Memory B cell (primary cell): ENCODE data around the gene CTBP2.

ENCODE experiments used
- ATAC-seq: fragments of 150-1000 bp; cut with Tn5 transposase; 2 replicates; pipeline ENCODE4 v1.10.0; 2021; ENCODE audit warnings: low read depth, mild to moderate bottlenecking, moderate library complexity
- DNase-seq, 2 donors: peaks; one replicate each; pipeline ENCODE4 v3.0.0; 2022; ENCODE audit warnings: low spot score in 2 of 2
- H3K27ac Mint-ChIP-seq: one replicate; pipeline ENCODE4 v1.8.0; 2022; ENCODE audit warnings: mild to moderate bottlenecking, moderate library complexity, mixed read lengths
- H3K27me3 Mint-ChIP-seq: one replicate; pipeline ENCODE4 v1.8.0; 2022; ENCODE audit warnings: mixed read lengths
- H3K36me3 Mint-ChIP-seq: one replicate; pipeline ENCODE4 v1.8.0; 2022; ENCODE audit warnings: mild to moderate bottlenecking, mixed read lengths
- H3K4me1 Mint-ChIP-seq: one replicate; pipeline ENCODE4 v1.8.0; 2022; ENCODE audit warnings: mixed read lengths
- H3K4me3 Mint-ChIP-seq: one replicate; pipeline ENCODE4 v1.8.0; 2022; ENCODE audit warnings: mild to moderate bottlenecking, moderate library complexity, mixed read lengths
- H3K9me3 Mint-ChIP-seq: one replicate; pipeline ENCODE4 v1.8.0; 2022; ENCODE audit warnings: mixed read lengths

Gene CTBP2

GRCh38 chr10:125148528-125148927 lies 11.8 kb downstream of the CTBP2 start:
- Mint-ChIP-seq H3K27ac (no peak overlapping the region), H3K36me3 (no peaks in the 10 kb centered on the region), H3K9me3 (peaks cover 1% of the 10 kb centered on the region), H3K4me1 (peaks cover 6% of the 10 kb centered on the region), H3K27me3 (peaks cover 28% of the 10 kb centered on the region), H3K4me3 (no peak overlapping the region)
- no peak for ATAC-seq
- no peak for DNase-seq

- no peaks in the 10 kb centered on the region for H3K36me3 Mint-ChIP-seq
- H3K4me3 Mint-ChIP-seq, result no peak overlapping the region
- no peak overlapping the region for H3K27ac Mint-ChIP-seq
- ATAC-seq, result no peak
- peaks cover 29% of the 10 kb centered on the region for H3K27me3 Mint-ChIP-seq
- H3K9me3 Mint-ChIP-seq, result peaks cover 1% of the 10 kb centered on the region
- no peak for DNase-seq
- peaks cover 6% of the 10 kb centered on the region for H3K4me1 Mint-ChIP-seq
Observed at GRCh38 chr10:125147971-125148439, 12.4 kb downstream of the CTBP2 start.

- H3K36me3 Mint-ChIP-seq, result no peaks in the 10 kb centered on the region
- DNase-seq (no peak), ATAC-seq (no peak)
- H3K27ac Mint-ChIP-seq, result no peak overlapping the region
- H3K27me3 Mint-ChIP-seq, result peaks cover 29% of the 10 kb centered on the region
- H3K9me3 Mint-ChIP-seq, result peaks cover 1% of the 10 kb centered on the region
- peaks cover 6% of the 10 kb centered on the region for H3K4me1 Mint-ChIP-seq
- H3K4me3 Mint-ChIP-seq, result no peak overlapping the region
Observed at GRCh38 chr10:125146791-125147579, 13.4 kb downstream of the CTBP2 start.

- H3K27ac Mint-ChIP-seq, result no peak overlapping the region
Observed at GRCh38 chr10:125145636-125146035, 14.7 kb downstream of the CTBP2 start.

GRCh38 chr10:125144693-125145623 lies 15.4 kb downstream of the CTBP2 start:
- Mint-ChIP-seq H3K27ac (no peak overlapping the region), H3K4me3 (no peak overlapping the region), H3K4me1 (peaks cover 6% of the 10 kb centered on the region), H3K36me3 (no peaks in the 10 kb centered on the region), H3K9me3 (no peaks in the 10 kb centered on the region), H3K27me3 (peaks cover 32% of the 10 kb centered on the region)
- ATAC-seq, result no peak
- DNase-seq, result no peak

More at GRCh38 chr10:125145636-125146035, 14.7 kb downstream of the CTBP2 start:
- no peak for DNase-seq
- H3K27me3 Mint-ChIP-seq, result peaks cover 35% of the 10 kb centered on the region
- peaks cover 1% of the 10 kb centered on the region for H3K9me3 Mint-ChIP-seq
- ATAC-seq, result no peak
- peaks cover 6% of the 10 kb centered on the region for H3K4me1 Mint-ChIP-seq
- no peak overlapping the region for H3K4me3 Mint-ChIP-seq
- H3K36me3 Mint-ChIP-seq, result no peaks in the 10 kb centered on the region

- no peaks in the 10 kb centered on the region for H3K9me3 Mint-ChIP-seq
- peaks cover 31% of the 10 kb centered on the region for H3K27me3 Mint-ChIP-seq
- ATAC-seq (no peak), DNase-seq (no peak)
- H3K4me3 Mint-ChIP-seq, result no peak overlapping the region
- no peak overlapping the region for H3K27ac Mint-ChIP-seq
- H3K4me1 Mint-ChIP-seq, result peaks cover 6% of the 10 kb centered on the region
- H3K36me3 Mint-ChIP-seq, result no peaks in the 10 kb centered on the region
Observed at GRCh38 chr10:125144206-125144605, 16.2 kb downstream of the CTBP2 start.

GRCh38 chr10:125142946-125143345 lies 17.4 kb downstream of the CTBP2 start:
- H3K9me3 Mint-ChIP-seq, result no peaks in the 10 kb centered on the region

GRCh38 chr10:125141860-125142484 lies 18.4 kb downstream of the CTBP2 start:
- ATAC-seq, result no peak
- Mint-ChIP-seq H3K27me3 (peaks cover 27% of the 10 kb centered on the region), H3K27ac (no peak overlapping the region), H3K4me3 (no peak overlapping the region), H3K4me1 (peaks cover 6% of the 10 kb centered on the region), H3K36me3 (no peaks in the 10 kb centered on the region), H3K9me3 (no peaks in the 10 kb centered on the region)
- DNase-seq, result no peak

More at GRCh38 chr10:125142946-125143345, 17.4 kb downstream of the CTBP2 start:
- H3K27ac Mint-ChIP-seq, result no peak overlapping the region
- H3K4me3 Mint-ChIP-seq, result no peak overlapping the region
- ATAC-seq (no peak), DNase-seq (no peak)
- no peaks in the 10 kb centered on the region for H3K36me3 Mint-ChIP-seq
- H3K4me1 Mint-ChIP-seq, result peaks cover 6% of the 10 kb centered on the region
- peaks cover 27% of the 10 kb centered on the region for H3K27me3 Mint-ChIP-seq

GRCh38 chr10:125141150-125141859 lies 19.1 kb downstream of the CTBP2 start:
- Mint-ChIP-seq H3K4me1 (peaks cover 6% of the 10 kb centered on the region), H3K27me3 (peaks cover 26% of the 10 kb centered on the region), H3K27ac (no peak overlapping the region), H3K9me3 (no peaks in the 10 kb centered on the region), H3K36me3 (no peaks in the 10 kb centered on the region), H3K4me3 (no peak overlapping the region)
- DNase-seq (no peak), ATAC-seq (no peak)

GRCh38 chr10:125140151-125140550 lies 20.2 kb downstream of the CTBP2 start:
- Mint-ChIP-seq H3K9me3 (no peaks in the 10 kb centered on the region), H3K36me3 (no peaks in the 10 kb centered on the region), H3K27me3 (peaks cover 28% of the 10 kb centered on the region), H3K4me3 (no peak overlapping the region), H3K27ac (no peak overlapping the region), H3K4me1 (peaks cover 6% of the 10 kb centered on the region)
- ATAC-seq, result no peak
- no peak for DNase-seq

- no peak overlapping the region for H3K27ac Mint-ChIP-seq
- H3K4me3 Mint-ChIP-seq, result no peak overlapping the region
- H3K4me1 Mint-ChIP-seq, result no peaks in the 10 kb centered on the region
- no peak for ATAC-seq
- no peak for DNase-seq
- no peaks in the 10 kb centered on the region for H3K36me3 Mint-ChIP-seq
- no peaks in the 10 kb centered on the region for H3K9me3 Mint-ChIP-seq
- peaks cover 21% of the 10 kb centered on the region for H3K27me3 Mint-ChIP-seq
Observed at GRCh38 chr10:125137601-125138438, 22.5 kb downstream of the CTBP2 start.

GRCh38 chr10:125136087-125136486 lies 24.3 kb downstream of the CTBP2 start:
- Mint-ChIP-seq H3K27me3 (peaks cover 15% of the 10 kb centered on the region), H3K9me3 (no peaks in the 10 kb centered on the region), H3K27ac (no peak overlapping the region), H3K36me3 (no peaks in the 10 kb centered on the region), H3K4me1 (no peaks in the 10 kb centered on the region), H3K4me3 (no peak overlapping the region)
- DNase-seq (no peak), ATAC-seq (no peak)

- ATAC-seq, result no peak
- Mint-ChIP-seq H3K4me3 (no peak overlapping the region), H3K9me3 (no peaks in the 10 kb centered on the region), H3K36me3 (no peaks in the 10 kb centered on the region), H3K27me3 (peaks cover 17% of the 10 kb centered on the region), H3K27ac (no peak overlapping the region), H3K4me1 (no peaks in the 10 kb centered on the region)
- no peak for DNase-seq
Observed at GRCh38 chr10:125135771-125136035, 24.7 kb downstream of the CTBP2 start.
